Testis (tissue), 2 donors: ENCODE results near the gene GRIK4.

Experiments
- CTCF ChIP-seq, 3 experiments: fragments of 450-650 bp in 2 of 3; fragments of 200-600 bp in 1 of 3; sonication (generic) in 1 of 3; IDR thresholded peaks; one replicate each; pipeline ENCODE4 v1.5.1; 2016 to 2019; ENCODE audit warnings: antibody characterized with exemption in 3 of 3, mild to moderate bottlenecking in 2 of 3, moderate library complexity in 1 of 3
- POLR2A ChIP-seq: fragments of 450-650 bp; IDR thresholded peaks from one replicate; pipeline ENCODE4 v1.6.1; 2017; ENCODE audit warnings: antibody characterized with exemption, mild to moderate bottlenecking, moderate library complexity

- TF ChIP-seq CTCF (IDR thresholded peaks at IDR 0.05) (no peak), POLR2A (no peak)
Observed at GRCh38 chr11:120893440-120894201, 382.1 kb downstream of the GRIK4 start.
